Measurements from ENCODE around the gene REPIN1. TPM values are rescaled to one million over a fixed set of nuclear protein-coding genes. Genes with fewer than 3 reads are reported as not detected.

The REPIN1 gene
- total and polyA plus RNA-seq, 2 donors from 2014 or later: 53.7 to 95.8 TPM

DNA sequence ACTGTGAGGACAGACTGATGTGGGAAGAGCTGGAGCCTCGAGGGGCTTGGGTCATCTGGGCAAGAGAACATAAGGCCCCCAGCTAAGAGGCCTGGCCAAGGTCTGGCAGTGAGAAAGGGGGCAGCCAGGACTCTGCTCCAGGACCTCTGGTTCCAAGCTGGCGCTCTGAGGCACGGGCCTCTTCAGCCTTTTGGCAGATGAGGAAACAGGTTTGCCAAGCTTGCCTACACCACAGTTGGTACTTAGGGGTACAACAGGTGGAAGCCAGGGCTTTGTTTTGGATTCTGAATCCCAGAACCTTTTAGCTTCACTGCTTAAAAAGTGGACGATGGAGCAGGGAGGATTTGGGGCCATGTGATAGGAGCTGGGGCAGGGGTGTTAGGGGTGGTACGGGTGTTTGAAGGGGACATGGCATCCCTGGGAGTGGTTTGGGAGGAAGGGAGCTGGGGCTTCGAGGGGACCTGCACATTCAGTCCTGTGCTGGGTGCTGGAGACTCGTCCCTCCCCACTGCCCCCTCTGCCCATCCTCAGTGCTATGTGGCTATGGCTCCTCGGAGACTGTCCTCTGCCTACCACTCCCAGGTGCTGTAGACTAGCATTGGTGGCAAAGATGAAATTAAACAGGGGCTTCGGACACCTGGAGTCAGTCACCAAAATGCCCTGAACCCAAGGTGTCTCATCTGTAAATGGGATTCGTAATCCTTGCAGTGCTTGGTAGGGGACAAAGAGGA, 40.8 kb downstream of the REPIN1 start:
- H3K27ac ChIP-seq (ENCODE audit: low read depth in 2 of 2, low read length in 2 of 2): no peak overlapping the region
- TF ChIP-seq, protein P1, sequence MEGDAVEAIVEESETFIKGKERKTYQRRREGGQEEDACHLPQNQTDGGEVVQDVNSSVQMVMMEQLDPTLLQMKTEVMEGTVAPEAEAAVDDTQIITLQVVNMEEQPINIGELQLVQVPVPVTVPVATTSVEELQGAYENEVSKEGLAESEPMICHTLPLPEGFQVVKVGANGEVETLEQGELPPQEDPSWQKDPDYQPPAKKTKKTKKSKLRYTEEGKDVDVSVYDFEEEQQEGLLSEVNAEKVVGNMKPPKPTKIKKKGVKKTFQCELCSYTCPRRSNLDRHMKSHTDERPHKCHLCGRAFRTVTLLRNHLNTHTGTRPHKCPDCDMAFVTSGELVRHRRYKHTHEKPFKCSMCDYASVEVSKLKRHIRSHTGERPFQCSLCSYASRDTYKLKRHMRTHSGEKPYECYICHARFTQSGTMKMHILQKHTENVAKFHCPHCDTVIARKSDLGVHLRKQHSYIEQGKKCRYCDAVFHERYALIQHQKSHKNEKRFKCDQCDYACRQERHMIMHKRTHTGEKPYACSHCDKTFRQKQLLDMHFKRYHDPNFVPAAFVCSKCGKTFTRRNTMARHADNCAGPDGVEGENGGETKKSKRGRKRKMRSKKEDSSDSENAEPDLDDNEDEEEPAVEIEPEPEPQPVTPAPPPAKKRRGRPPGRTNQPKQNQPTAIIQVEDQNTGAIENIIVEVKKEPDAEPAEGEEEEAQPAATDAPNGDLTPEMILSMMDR (IDR thresholded peaks at IDR 0.05; ENCODE audit: borderline replicate concordance, extremely low read depth, insufficient read depth): no peak
- H3K9ac ChIP-seq (ENCODE audit: low read length in 3 of 3): peak overlapping the region in 1 of 3 donors; percentile 26
- intact Hi-C loops (cut with DNase I): no loop called here
- H3K36me3 ChIP-seq (ENCODE audit: control insufficient read depth in 2 of 3, insufficient read depth in 3 of 3, low read length in 3 of 3): no peaks in the 10 kb centered on the region
- no peaks in the 10 kb centered on the region for H3K9me3 ChIP-seq (ENCODE audit: control insufficient read depth in 2 of 3, insufficient read depth in 1 of 3, low read length in 3 of 3)
- H3K27me3 ChIP-seq (ENCODE audit: control insufficient read depth, insufficient read depth, low read length): no peaks in the 10 kb centered on the region
- H3K4me1 ChIP-seq (ENCODE audit: control insufficient read depth in 2 of 3, insufficient read depth in 2 of 3, low read depth in 1 of 3, low read length in 3 of 3): peaks cover 5 to 42% (median 29%) of the 10 kb centered on the region in 3 donors
- FAIRE-seq (no peak), DNase-seq (peak in 1 of 5 donors; percentile 64)
- H3K4me3 ChIP-seq (ENCODE audit: low read length in 3 of 3): no peak overlapping the region

DNA sequence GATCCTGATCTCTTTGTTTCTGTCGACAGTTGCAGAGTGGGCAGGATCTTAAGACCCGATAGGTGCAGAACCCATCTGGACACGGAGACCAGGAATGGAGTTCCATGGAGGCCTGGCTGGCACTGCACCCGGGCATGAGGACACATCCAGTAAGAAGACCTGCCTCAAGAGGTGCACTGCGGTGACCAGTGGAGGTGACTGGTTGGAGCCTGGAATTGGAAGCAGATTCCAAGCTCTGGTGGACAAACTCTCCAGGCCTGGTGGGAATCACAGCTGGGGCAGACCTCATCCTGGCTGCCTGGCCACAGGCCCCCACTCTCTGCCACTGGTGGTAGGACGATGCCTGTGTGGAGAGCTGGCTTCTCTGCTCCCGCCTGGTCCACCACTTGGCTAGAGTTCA, 41.5 kb downstream of the REPIN1 start:
- Histone ChIP-seq H3K27me3 (ENCODE audit: control insufficient read depth, insufficient read depth, low read length) (no peaks in the 10 kb centered on the region), H3K27ac (ENCODE audit: low read depth in 2 of 2, low read length in 2 of 2) (peak overlapping the region; percentile 18 to 75), H3K36me3 (ENCODE audit: control insufficient read depth in 2 of 3, insufficient read depth in 3 of 3, low read length in 3 of 3) (no peaks in the 10 kb centered on the region), H3K9ac (ENCODE audit: low read length in 3 of 3) (peak overlapping the region in 1 of 3 donors; percentile 51), H3K9me3 (ENCODE audit: control insufficient read depth in 2 of 3, insufficient read depth in 1 of 3, low read length in 3 of 3) (no peaks in the 10 kb centered on the region), H3K4me3 (ENCODE audit: low read length in 3 of 3) (no peak overlapping the region), H3K4me1 (ENCODE audit: control insufficient read depth in 2 of 3, insufficient read depth in 2 of 3, low read depth in 1 of 3, low read length in 3 of 3) (peaks cover 5 to 39% (median 28%) of the 10 kb centered on the region in 3 donors)
- no peak for FAIRE-seq
- TF ChIP-seq, protein P1 (IDR thresholded peaks at IDR 0.05; ENCODE audit: borderline replicate concordance, extremely low read depth, insufficient read depth): no peak
- intact Hi-C loops (cut with DNase I): no loop called here
- DNase-seq: peak in 1 of 5 donors; percentile 47

DNA sequence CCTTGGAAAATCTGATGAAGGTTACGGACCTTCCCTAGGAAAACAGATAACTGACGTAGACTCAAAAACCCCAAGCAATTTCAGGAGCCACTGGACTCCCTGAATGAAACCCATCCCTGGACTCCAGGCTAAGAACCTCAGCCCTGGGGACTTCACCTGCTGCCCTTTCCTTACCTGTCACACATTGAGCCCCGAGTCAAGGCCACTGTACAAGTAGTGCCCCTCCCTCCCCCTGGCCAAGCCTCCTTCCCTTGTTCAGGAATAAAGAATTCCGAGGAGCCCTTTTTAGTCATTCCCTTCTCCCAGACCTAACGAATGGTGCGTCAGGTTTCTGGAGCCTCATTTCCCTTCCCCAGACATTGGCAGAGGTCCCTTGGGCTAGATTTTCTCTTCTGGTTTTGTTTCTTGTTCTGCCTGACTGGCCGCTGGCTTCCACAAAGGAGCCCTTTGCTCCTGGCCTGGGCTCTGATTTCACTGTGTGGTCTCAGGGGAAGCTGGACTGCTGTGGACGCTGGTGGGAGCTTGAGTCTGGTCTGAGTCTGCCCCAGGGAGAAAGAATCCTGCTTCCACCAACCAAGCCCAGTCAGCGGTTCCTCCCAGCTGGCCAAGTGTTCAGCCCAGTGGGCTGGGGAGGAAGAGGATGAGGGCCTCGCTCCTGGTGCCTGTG, 42.2 kb downstream of the REPIN1 start:
- DNase-seq: peak; percentile 49 to 85 (median 77)
- Histone ChIP-seq H3K36me3 (ENCODE audit: control insufficient read depth in 2 of 3, insufficient read depth in 3 of 3, low read length in 3 of 3) (no peaks in the 10 kb centered on the region), H3K4me1 (ENCODE audit: control insufficient read depth in 2 of 3, insufficient read depth in 2 of 3, low read depth in 1 of 3, low read length in 3 of 3) (peaks cover 5 to 37% (median 26%) of the 10 kb centered on the region in 3 donors), H3K27ac (ENCODE audit: low read depth in 2 of 2, low read length in 2 of 2) (peak overlapping the region; percentile 18 to 75), H3K27me3 (ENCODE audit: control insufficient read depth, insufficient read depth, low read length) (no peaks in the 10 kb centered on the region), H3K4me3 (ENCODE audit: low read length in 3 of 3) (no peak overlapping the region), H3K9me3 (ENCODE audit: control insufficient read depth in 2 of 3, insufficient read depth in 1 of 3, low read length in 3 of 3) (no peaks in the 10 kb centered on the region), H3K9ac (ENCODE audit: low read length in 3 of 3) (peak overlapping the region in 1 of 3 donors; percentile 51)
- intact Hi-C loops (cut with DNase I): no loop called here
- FAIRE-seq: no peak
- TF ChIP-seq, protein P1 (IDR thresholded peaks at IDR 0.05; ENCODE audit: borderline replicate concordance, extremely low read depth, insufficient read depth): no peak
